GM21737 (cell line): ENCODE data around the gene CGB1.
"Not testable (repeated sequence)": the region's sequence is repeated elsewhere in the genome, so short reads cannot be mapped to it uniquely, and the experiment has no call there.

Source experiments
- ATAC-seq: cut with Tn5 transposase; IDR thresholded peaks from one replicate; pipeline ENCODE4 v1.9.1; 2021; ENCODE audit warnings: mild to moderate bottlenecking, moderate library complexity; ENCODE audit not compliant: unreplicated experiment

The CGB1 gene

DNA sequence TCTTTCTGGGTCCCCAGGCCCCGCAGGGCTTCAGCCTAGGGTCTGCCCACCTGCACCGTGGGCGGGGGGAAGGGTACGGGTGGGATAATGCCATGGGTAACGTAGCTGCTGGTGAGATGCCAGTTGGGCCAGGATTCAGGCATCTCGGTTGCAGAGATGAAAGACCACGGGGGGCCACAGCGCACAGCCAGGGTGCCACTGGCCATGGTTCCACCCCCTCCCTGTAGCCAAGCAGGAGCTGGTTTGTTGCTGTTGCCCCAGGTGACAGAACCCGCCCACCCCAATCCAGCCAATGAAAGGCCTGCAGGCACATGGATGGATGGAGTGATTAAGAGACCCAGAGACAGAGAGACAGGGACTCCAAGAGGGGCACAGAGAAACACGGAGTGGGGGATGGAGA is 21.9 kb upstream of the CGB1 start:
- ATAC-seq, result no peak

DNA sequence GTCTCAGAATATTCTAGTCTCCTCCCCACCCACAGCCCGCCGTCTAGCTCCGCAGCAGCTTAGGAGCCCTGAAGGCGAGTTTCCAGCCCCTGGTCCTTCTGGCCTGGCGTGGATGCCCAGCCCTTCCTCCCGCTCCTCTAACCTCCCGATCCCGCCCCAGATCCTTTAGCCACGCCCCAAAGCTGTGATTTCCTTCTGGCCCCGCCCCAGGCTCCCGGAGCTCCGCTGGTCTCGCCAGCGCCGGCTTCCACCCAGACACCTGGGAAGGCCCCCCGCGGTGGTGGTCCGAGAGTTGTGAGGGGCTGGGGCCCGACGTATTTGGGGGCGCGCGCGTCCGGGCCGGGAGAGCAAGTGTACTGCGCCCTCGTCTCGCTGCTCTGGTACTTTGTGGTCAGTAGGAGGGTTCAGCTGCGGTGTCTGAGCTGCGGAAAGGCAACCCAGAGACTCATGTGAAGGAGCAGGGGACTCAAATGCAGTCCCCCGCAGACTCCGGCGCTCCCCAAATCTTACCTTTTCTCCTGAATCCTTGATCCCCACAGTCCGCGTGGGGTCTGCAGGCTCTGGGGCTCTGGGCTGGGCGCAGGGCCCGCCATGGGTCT is 21.0 kb upstream of the CGB1 start, which contains the start of gene CGB7:
Gene CGB7 (minus strand): TSS at position 114 of the 599 bp plus-strand sequence. CDS start 2,374 bp downstream, outside the sequence.
- no peak for ATAC-seq

DNA sequence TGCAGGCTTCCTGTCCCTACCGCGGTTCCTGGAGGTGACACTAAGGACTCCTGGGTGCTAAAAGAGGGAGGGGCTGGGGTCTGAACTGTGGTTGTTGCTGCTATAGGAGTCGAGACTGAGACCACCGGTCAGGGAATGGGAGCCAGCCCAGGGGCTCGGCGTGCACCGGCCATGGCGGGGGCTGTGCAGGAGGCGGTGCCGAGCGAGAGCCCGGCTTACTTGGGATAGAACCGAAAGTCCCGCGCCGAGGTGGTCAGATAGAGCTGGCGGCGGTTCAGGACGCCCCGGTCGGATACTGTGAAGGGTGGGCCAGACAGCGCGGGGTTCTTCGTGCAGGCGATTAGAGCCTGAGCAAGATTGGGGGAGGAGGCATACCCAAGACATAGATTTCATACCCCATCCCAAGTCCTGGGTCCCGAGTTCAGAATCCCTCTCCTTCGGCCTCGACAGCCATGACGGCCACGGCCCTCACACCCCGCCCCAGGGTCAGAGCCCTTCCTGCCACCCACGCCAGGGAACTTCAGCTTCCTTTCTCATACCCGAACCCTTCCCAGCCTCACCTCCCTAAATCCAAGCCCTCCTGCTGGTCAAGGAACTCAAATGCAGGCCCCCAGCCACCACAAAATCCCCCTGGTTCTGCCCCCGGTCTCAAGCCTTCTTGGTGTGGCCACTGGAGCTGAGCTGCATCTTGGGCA is 20.4 kb upstream of the CGB1 start:
- ATAC-seq, result not testable (repeated sequence)

DNA sequence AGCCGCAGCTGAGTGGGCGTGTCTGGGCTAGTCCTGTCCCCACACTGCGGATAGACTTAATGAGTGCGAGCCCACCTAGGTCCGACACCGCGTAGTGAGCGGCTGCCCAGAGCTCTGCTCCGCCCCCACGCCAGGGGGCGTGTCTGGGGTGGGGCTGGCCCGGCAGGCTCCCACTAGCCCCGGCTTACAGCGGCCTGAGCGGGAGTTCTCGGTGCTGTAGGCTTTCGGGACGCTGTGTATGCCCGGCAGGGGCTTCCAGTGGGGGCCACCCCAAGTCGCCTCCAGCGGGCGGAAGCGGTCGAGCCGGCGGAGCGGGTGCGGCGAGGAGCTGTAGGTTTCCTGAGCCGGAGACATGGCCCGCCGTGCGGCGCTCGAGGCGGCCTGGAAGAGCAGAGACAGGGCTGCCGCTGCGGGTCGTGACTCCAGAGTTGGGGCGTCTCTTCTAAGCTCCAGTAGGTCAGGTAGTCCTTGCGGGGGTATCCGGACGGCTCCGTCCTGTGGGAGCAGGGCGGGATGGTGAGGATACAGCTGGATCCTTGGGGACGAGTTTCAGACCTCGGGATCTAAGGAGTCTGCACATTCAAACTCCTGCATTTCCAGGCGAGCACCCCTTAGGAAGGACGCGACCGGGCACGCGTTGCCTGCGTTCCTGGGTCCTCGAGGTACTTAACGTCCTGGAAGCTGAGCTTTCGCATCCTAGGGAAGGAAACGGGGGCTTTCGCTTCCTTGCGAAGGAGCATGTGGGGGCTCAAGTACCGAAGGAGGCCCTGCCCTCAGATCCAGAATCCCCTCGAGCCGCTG is 19.6 kb upstream of the CGB1 start:
- ATAC-seq, result no peak

DNA sequence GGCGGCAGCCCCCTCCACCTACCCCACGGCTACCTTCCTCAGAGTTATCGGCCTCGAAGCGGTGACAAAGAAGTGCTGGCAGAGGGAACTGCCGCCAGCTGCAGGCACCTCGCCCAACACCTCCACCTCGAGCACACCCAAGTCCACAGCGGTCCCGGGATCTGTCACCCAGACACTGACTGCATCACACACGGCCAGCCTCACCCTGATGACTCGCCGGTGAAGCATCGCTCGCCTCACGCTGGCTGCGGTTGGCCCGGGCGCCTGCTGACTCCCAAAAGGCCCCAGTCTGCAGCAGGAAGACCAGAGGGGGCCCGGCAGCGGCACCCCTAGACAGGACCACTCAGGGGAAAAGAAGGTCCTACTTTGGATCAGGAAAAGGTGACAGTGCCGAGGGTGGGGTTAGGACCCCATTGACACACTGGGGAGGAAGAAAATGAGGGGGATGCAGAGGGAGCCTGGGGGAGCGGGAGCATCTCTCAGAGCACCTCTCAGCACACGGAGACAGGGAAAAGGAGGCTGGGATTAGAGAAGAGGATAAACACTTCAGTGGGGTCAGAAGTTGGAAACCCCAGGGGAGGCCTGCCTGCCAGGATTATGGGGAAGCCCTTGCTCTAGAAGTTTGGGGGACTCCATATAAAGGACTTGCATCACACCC is 13.8 kb upstream of the CGB1 start:
- ATAC-seq, result not testable (repeated sequence)

DNA sequence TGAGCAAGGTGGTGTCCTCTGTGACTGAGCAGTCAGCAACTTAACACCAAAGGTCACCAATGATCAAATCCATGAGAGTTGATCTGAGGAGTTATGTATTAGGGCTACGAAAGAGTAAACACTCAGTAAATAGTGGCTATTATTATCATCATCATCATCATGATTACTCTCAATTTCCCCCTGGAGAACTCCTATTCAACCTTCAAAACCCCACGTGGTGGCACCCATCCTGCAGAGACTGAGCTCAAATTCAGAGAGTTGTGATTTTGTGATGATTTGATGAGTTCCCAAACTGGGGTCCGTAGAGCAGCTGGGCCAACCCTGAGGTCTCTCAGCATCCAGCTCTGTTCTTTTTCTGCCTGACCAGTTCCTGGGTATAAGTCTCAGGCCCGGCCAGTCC is 13.1 kb upstream of the CGB1 start:
- not testable (repeated sequence) for ATAC-seq

DNA sequence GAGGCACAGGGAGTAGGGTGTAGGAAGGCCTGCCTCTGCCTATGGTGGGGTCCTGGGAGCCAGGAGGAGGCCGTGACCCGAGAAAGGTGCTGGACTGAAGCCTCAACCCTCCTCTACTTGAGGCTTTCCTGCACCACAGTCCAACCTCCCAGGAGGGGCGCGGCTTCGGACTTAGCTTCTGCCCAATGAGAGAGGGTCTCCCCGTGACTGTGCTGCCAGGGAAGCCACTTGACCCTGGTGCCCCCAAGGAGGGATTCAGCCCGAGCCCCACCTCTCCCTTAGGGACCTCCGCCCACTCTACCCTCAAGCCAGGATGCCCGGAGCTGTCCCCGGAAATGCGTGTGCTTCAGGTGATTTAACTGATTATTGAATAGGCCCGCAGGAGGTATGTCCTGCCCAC is 12.3 kb upstream of the CGB1 start, which contains the start of gene CGB8:
Gene CGB8 (minus strand): TSS at position 101 of the 400 bp plus-strand sequence. CDS start 372 bp downstream, outside the sequence.
- ATAC-seq, result not testable (repeated sequence)

DNA sequence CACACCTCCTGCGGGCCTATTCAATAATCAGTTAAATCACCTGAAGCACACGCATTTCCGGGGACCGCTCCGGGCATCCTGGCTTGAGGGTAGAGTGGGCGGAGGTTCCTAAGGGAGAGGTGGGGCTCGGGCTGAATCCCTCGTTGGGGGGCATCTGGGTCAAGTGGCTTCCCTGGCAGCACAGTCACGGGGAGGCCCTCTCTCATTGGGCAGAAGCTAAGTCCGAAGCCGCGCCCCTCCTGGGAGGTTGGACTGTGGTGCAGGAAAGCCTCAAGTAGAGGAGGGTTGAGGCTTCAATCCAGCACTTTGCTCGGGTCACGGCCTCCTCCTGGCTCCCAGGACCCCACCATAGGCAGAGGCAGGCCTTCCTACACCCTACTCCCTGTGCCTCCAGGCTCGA is 6.9 kb upstream of the CGB1 start, which contains the start of gene CGB5:
Gene CGB5 (plus strand): TSS at position 301 of the 400 bp plus-strand sequence. CDS start 362 bp downstream, outside the sequence.
- ATAC-seq, result not testable (repeated sequence)

DNA sequence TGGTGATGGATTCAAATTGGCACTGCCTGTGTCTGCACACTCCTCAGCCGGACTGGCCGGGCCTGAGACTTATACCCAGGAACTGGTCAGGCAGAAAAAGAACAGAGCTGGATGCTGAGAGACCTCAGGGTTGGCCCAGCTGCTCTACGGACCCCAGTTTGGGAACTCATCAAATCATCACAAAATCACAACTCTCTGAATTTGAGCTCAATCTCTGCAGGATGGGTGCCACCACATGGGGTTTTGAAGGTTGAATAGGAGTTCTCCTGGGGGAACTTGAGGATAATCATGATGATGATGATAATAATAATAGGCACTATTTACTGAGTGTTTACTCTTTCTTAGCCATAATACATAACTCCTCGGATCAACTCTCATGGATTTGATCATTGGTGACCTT is 6.0 kb upstream of the CGB1 start:
- not testable (repeated sequence) for ATAC-seq

DNA sequence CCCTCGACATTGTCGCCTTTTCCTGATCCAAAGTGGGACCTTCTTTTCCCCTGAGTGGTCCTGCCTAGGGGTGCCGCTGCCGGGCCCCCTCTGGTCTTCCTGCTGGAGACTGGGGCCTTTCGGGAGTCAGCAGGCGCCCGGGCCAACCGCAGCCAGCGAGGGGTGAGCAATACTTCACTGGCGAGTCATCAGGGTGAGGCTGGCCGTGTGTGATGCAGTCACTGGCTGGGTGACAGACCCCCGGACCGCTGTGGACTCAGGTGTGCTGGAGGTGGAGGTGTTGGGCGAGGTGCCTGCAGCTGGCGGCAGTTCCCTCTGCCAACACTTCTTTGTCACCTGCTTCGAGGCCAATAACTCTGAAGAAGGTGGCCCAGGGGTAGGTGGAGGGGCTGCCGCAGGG is 5.5 kb upstream of the CGB1 start:
- no peak for ATAC-seq

DNA sequence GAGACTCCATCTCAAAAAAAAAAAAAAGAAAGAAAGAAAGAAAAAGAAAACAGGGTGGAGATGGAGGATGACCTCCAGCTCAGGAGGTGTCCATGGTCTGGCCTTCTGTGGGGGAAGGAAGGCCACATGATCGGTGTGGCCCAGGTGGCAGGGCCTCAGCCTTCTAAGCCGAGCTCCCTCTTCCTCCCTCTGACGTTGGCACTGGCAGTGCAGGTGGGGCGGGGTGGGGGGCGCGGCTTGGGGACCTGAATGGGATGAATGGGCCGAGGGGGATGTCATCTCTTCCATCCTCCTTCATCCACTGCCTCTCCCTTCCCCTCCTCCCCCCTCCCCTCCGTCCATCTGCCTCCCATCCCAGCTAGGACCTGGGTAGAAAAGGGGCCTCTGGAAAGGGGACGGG is 3.0 kb upstream of the CGB1 start:
- ATAC-seq, result not testable (repeated sequence)

DNA sequence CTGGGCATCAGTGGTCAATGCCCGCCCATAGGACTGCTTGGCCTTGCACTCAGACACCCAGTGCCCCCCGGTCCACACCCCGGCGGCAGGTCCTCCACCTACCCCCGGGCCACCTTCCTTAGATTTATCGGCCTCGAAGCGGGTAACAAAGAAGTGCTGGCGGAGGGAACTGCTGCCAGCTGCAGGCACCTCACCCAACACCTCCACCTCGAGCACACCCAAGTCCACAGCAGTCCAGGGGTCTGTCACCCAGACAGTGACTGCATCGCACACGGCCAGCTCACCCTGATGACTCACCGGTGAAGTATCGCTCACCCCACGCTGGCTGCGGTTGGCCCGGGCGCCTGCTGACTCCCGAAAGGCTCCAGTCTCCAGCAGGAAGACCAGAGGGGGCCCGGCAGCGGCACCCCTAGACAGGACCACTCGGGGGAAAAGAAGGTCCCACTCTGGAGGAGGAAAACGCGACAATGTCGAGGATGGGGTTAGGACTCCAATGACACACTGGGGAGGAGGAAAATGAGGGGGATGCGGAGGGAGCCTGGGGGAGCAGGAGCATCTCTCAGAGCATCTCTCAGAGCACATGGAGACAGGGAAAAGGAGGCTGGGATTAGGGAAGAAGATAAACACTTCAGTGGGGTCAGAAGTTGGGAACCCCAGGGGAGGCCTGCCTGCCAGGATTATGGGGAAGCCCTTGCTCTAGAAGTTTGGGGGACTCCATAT is 2.0 kb upstream of the CGB1 start:
- ATAC-seq, result not testable (repeated sequence)

DNA sequence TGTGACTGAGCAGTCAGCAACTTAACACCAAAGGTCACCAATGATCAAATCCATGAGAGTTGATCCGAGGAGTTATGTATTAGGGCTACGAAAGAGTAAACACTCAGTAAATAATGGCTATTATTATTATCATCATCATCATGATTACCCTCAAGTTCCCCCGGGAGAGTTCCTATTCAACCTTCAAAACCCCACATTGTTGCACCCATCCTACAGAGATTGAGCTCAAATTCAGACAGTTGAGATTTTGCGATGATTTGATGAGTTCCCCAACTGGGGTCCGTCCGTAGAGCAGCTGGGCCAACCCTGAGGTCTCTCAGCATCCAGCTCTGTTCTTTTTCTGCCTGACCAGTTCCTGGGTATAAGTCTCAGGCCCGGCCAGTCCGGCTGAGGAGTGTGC is 1.4 kb upstream of the CGB1 start:
- ATAC-seq, result not testable (repeated sequence)

DNA sequence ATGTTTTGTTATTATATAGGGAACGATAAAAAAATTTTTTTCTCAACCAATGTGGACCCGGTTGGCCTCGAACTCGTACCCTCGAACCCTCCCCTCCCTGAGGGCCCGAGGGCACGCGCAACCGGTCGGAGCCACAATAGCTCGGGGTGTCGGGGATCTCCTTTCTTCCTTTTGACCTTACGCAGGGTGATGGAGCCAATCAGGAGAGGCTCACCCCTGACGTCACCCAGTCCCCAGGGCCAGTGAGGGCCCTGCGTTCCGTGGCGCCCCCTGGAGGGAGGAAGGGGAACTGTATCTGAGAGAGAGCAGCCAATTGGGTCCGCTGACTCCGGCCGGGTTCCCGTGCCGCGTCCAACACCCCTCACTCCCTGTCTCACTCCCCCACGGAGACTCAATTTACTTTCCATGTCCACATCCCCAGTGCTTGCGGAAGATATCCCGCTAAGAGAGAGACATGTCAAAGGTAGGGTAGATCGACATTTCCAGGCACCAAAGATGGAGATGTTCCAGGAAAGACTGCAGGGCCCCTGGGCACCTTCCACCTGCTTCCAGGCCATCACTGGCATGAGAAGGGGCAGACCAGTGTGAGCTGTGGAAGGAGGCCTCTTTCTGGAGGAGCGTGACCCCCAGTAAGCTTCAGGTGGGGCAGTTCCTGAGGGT is 4.9 kb downstream of the CGB1 start, which contains the start of gene CGB2:
Gene CGB2 (plus strand): TSS at position 249 of the 660 bp plus-strand sequence. CDS start 206 bp downstream, at position 455.
- ATAC-seq, result not testable (repeated sequence)

DNA sequence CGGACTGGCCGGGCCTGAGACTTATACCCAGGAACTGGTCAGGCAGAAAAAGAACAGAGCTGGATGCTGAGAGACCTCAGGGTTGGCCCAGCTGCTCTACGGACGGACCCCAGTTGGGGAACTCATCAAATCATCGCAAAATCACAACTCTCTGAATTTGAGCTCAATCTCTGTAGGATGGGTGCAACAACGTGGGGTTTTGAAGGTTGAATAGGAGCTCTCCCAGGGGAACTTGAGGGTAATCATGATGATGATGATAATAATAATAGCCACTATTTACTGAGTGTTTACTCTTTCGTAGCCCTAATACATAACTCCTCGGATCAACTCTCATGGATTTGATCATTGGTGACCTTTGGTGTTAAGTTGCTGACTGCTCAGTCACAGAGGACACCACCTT is 6.4 kb downstream of the CGB1 start:
- not testable (repeated sequence) for ATAC-seq

DNA sequence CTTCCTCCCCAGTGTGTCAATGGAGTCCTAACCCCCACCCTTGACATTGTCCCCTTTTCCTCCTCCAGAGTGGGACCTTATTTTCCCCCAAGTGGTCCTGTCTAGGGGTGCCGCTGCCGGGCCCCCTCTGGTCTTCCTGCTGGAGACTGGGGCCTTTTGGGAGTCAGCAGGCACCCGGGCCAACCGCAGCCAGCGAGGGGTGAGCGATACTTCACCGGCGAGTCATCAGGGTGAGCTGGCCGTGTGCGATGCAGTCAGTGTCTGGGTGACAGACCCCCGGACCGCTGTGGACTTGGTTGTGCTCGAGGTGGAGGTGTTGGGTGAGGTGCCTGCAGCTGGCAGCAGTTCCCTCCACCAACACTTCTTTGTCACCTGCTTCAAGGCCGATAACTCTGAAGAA is 6.9 kb downstream of the CGB1 start:
- ATAC-seq, result not testable (repeated sequence)

DNA sequence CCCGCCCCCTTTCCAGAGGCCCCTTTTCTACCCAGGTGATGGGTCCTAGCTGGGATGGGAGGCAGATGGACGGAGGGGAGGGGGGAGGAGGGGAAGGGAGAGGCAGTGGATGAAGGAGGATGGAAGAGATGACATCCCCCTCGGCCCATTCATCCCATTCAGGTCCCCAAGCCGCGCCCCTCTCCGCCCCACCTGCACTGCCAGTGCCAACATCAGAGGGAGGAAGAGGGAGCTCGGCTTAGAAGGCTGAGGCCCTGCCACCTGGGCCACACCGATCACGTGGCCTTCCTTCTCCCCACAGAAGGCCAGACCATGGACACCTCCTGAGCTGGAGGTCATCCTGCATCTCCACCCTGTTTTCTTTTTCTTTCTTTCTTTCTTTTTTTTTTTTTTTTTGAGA is 8.0 kb downstream of the CGB1 start:
- not testable (repeated sequence) for ATAC-seq

DNA sequence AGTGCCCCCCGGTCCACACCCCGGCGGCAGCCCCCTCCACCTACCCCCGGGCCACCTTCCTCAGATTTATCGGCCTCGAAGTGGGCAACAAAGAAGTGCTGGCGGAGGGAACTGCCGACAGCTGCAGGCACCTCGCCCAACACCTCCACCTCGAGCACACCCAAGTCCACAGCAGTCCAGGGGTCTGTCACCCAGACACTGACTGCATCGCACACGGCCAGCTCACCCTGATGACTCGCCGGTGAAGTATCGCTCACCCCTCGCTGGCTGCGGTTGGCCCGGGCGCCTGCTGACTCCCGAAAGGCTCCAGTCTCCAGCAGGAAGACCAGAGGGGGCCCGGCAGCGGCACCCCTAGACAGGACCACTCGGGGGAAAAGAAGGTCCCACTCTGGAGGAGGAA is 11.1 kb downstream of the CGB1 start:
- ATAC-seq, result not testable (repeated sequence)

DNA sequence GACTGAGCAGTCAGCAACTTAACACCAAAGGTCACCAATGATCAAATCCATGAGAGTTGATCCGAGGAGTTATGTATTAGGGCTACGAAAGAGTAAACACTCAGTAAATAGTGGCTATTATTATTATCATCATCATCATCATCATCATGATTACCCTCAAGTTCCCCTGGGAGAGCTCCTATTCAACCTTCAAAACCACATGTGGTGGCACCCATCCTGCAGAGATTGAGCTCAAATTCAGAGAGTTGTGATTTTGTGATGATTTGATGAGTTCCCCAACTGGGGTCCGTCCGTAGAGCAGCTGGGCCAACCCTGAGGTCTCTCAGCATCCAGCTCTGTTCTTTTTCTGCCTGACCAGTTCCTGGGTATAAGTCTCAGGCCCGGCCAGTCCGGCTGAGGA is 11.6 kb downstream of the CGB1 start:
- ATAC-seq, result not testable (repeated sequence)
